KMS-11 (cell line): ENCODE results near the gene HSH2D.

ENCODE experiments used
- H2AFZ ChIP-seq: fragments of 200-600 bp; sonication (generic); 2 replicates; pipeline ENCODE4 v1.6.1; 2016; ENCODE audit warnings: antibody characterized with exemption, mixed run types, low read depth
- H3K27ac ChIP-seq: fragments of 200-600 bp; sonication (generic); 2 replicates; pipeline ENCODE4 v1.6.1; 2016; ENCODE audit warnings: mild to moderate bottlenecking, mixed run types
- H3K27me3 ChIP-seq: fragments of 200-600 bp; sonication (generic); 2 replicates; pipeline ENCODE4 v1.6.1; 2017; ENCODE audit warnings: mild to moderate bottlenecking, low read depth, mixed run types, moderate library complexity; ENCODE audit not compliant: insufficient read depth
- H3K36me3 ChIP-seq: fragments of 200-600 bp; sonication (generic); 2 replicates; pipeline ENCODE4 v1.6.1; 2017; ENCODE audit warnings: mild to moderate bottlenecking, mixed run types; ENCODE audit not compliant: insufficient read depth
- H3K4me1 ChIP-seq: fragments of 200-600 bp; sonication (generic); 2 replicates; pipeline ENCODE4 v1.6.1; 2016; ENCODE audit warnings: mild to moderate bottlenecking, low read depth, mixed run types; ENCODE audit not compliant: poor library complexity, severe bottlenecking
- H3K4me2 ChIP-seq: fragments of 200-600 bp; sonication (generic); 2 replicates; pipeline ENCODE4 v1.7.0; 2016; ENCODE audit warnings: mild to moderate bottlenecking, mixed run types
- H3K4me3 ChIP-seq: fragments of 200-600 bp; sonication (generic); IDR thresholded peaks from 2 replicates; pipeline ENCODE4 v1.6.1; 2017; ENCODE audit warnings: low read depth, low read length, mixed read lengths; ENCODE audit not compliant: insufficient read depth
- H3K79me2 ChIP-seq: fragments of 200-600 bp; sonication (generic); 2 replicates; pipeline ENCODE4 v1.6.1; 2016; ENCODE audit warnings: low read depth, mixed run types; ENCODE audit not compliant: insufficient read depth
- H3K9ac ChIP-seq: fragments of 200-600 bp; sonication (generic); 2 replicates; pipeline ENCODE4 v1.6.1; 2016; ENCODE audit warnings: mild to moderate bottlenecking, mixed run types
- H4K20me1 ChIP-seq: fragments of 200-600 bp; sonication (generic); 2 replicates; pipeline ENCODE4 v1.6.1; 2016; ENCODE audit warnings: mild to moderate bottlenecking, mixed run types; ENCODE audit not compliant: insufficient read depth
- CTCF ChIP-seq: fragments of 200-600 bp; sonication (generic); conservative IDR thresholded peaks from 2 replicates; pipeline ENCODE4 v1.6.1; 2017; ENCODE audit warnings: low read depth, mild to moderate bottlenecking, antibody characterized with exemption, low read length, moderate library complexity, mixed read lengths

The HSH2D gene

GRCh38 chr19:16144216-16144581, 714 bp downstream of the HSH2D start:
- H3K36me3 ChIP-seq: no peaks in the 10 kb centered on the region
- no peaks in the 10 kb centered on the region for H3K27me3 ChIP-seq
- no peak overlapping the region; the same call in 1 of the 2 replicates for H3K9ac ChIP-seq
- peak overlapping the region; percentile 57; the same call in 1 of the 2 replicates for H2AFZ ChIP-seq
- H4K20me1 ChIP-seq: no peaks in the 10 kb centered on the region
- H3K4me2 ChIP-seq: peak overlapping the region; percentile 62; the same call in 1 of the 2 replicates
- TF ChIP-seq CTCF: no peak
- no peak overlapping the region for H3K4me3 ChIP-seq
- H3K4me1 ChIP-seq: peaks cover 6% of the 10 kb centered on the region
- no peak overlapping the region for H3K27ac ChIP-seq
- no peaks in the 10 kb centered on the region for H3K79me2 ChIP-seq

DNA sequence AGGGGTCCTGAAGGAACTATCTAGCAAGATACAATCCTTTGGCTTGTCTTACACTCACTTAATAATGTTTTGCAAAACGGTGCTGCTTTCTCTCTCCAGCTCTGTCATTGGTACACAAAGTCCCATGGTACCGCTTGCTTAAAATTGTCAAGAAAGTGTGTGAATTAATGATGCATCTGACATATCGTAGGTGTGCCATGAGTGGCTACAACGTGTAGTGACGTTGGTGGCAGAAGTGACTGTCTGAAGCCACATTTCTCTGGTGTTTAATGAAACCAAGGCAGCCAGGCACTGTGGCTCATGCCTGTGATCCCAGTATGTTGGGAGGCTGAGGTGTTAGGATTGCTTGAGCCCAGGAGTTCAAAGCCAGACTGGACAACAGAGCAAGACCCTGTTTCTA, 2.6 kb downstream of the HSH2D start:
- Histone ChIP-seq H3K79me2 (no peaks in the 10 kb centered on the region), H3K4me3 (no peak overlapping the region), H4K20me1 (no peaks in the 10 kb centered on the region), H3K27ac (no peak overlapping the region), H3K27me3 (no peaks in the 10 kb centered on the region), H3K36me3 (no peaks in the 10 kb centered on the region), H2AFZ (no peak overlapping the region), H3K4me1 (peaks cover 6% of the 10 kb centered on the region), H3K9ac (no peak overlapping the region), H3K4me2 (no peak overlapping the region)
- no peak for TF ChIP-seq CTCF

DNA sequence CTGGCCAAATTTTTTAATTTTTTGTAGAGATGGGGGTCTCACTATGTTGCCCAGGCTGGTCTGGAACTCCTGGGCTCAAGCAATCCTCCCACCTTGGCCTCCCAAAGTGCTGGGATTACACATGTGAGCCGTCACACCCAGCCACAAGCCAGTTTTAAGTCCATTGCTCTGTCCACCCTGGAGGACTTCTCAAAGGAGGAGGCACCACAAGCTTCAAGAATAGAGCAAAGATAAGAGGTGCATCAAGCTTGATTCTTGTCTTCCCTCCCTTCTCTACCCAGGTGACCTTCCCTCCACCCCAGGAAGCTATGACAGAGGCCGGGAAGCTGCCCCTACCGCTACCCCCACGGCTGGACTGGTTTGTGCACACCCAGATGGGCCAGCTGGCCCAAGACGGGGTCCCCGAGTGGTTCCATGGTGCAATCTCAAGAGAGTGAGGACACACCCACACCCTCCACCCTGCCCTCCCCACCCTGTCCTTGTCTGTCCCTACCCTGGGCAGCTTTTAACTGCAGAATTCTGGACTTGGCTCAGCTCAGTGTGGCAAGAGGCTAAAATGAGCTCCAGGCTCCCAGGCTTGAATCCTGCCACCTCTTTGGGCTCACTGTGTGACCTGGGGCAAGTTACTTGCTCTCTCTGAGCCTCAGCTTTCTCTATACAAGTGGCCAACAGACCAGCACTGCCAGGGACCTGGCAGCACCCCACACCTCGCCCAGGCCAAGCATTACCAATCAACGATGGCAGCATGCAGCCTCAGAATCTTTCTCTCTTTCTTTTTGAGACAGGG, 5.2 kb downstream of the HSH2D start:
- no peaks in the 10 kb centered on the region for H3K36me3 ChIP-seq
- H3K27me3 ChIP-seq: no peaks in the 10 kb centered on the region
- H4K20me1 ChIP-seq: no peaks in the 10 kb centered on the region
- no peak overlapping the region for H3K9ac ChIP-seq
- H3K4me3 ChIP-seq: no peak overlapping the region
- no peak overlapping the region for H2AFZ ChIP-seq
- H3K79me2 ChIP-seq: no peaks in the 10 kb centered on the region
- no peak for TF ChIP-seq CTCF
- no peak overlapping the region for H3K27ac ChIP-seq
- H3K4me2 ChIP-seq: no peak overlapping the region
- H3K4me1 ChIP-seq: no peaks in the 10 kb centered on the region

DNA sequence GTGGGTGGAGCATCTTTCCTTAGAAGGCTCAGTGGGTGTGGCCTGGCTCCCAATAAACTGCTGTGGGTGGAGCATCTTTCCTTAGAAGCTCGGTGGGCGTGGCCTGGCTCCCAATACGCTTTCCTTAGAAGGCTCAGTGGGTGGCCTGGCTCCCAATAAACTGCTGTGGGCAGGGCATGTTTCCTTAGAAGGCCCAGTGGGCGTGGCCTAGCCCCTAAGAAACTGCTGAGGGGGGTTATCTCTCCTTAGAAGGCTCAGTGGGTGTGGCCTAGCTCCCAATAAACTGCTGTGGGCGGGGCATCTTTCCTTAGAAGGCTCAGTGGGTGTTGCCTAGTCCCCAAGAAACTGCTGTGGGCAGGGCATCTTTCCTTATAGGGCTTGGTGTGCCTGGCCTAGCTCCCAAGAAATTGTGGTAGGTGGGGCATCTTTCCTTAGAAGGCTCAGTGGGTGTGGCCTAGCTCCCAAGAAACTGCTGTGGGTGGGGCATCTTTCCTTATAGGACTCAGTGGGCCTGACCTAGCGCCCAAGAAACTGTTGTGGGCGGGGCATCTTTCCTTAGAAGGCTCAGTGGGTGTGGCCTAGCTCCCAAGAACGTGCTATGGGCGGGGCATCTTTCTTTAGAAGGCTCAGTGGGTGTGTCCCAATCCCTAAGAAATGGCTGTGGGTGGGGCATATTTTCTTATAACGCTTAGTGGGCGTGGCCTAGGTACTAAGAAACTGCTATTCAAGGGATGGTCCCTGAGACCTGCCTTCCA, 10.3 kb downstream of the HSH2D start:
- H4K20me1 ChIP-seq: no peaks in the 10 kb centered on the region
- no peaks in the 10 kb centered on the region for H3K36me3 ChIP-seq
- no peak overlapping the region for H3K9ac ChIP-seq
- TF ChIP-seq CTCF: no peak
- H3K79me2 ChIP-seq: no peaks in the 10 kb centered on the region
- H2AFZ ChIP-seq: no peak overlapping the region
- no peak overlapping the region for H3K4me3 ChIP-seq
- no peak overlapping the region for H3K4me2 ChIP-seq
- peaks cover 10% of the 10 kb centered on the region for H3K4me1 ChIP-seq
- H3K27me3 ChIP-seq: no peaks in the 10 kb centered on the region
- no peak overlapping the region for H3K27ac ChIP-seq
